Activated B cell treated with CpG ODN at 0.5 μM for 24 hours (primary cell): ENCODE results near the gene FLYWCH2. TPM values are rescaled to one million over a fixed set of nuclear protein-coding genes. Genes with fewer than 3 reads are reported as not detected.

Source experiments
- ATAC-seq: fragments of 200-7000 bp; cut with Tn5 transposase; one replicate; pipeline ENCODE4 v1.10.0; 2021; ENCODE audit warnings: low read depth, mild to moderate bottlenecking, moderate library complexity
- CTCF ChIA-PET: fragments of 350-600 bp; sonication (Branson Sonifier 250); formaldehyde crosslinking; loops from one replicate; lab custom pipeline; 2021; ENCODE audit warnings: antibody characterized with exemption; lab: Charles Lee
- POLR2A ChIA-PET: fragments of 350-600 bp; sonication (Branson Sonifier 250); formaldehyde crosslinking; loops from one replicate; lab custom pipeline; 2021; ENCODE audit warnings: antibody characterized with exemption; lab: Charles Lee
- DNase-seq: peaks from one replicate; pipeline ENCODE4 v3.0.0; 2022
- H3K27ac Mint-ChIP-seq: one replicate; pipeline ENCODE4 v1.8.0; 2020; ENCODE audit warnings: mixed read lengths
- H3K27me3 Mint-ChIP-seq: one replicate; pipeline ENCODE4 v1.8.0; 2021; ENCODE audit warnings: mixed read lengths
- H3K36me3 Mint-ChIP-seq: one replicate; pipeline ENCODE4 v1.8.0; 2021; ENCODE audit warnings: low read depth, mixed read lengths
- H3K4me1 Mint-ChIP-seq: one replicate; pipeline ENCODE4 v1.8.0; 2021; ENCODE audit warnings: mixed read lengths
- H3K4me3 Mint-ChIP-seq: one replicate; pipeline ENCODE4 v1.8.0; 2020; ENCODE audit warnings: mild to moderate bottlenecking, mixed read lengths
- H3K9me3 Mint-ChIP-seq: one replicate; pipeline ENCODE4 v1.8.0; 2020; ENCODE audit warnings: mixed read lengths
- intact Hi-C: fragments of 100-400 bp; cut with micrococcal nuclease; formaldehyde crosslinking; loops from one replicate; pipeline ENCODE4 v1.15.1; 2024
- total RNA-seq: library from RNA; stranded (reverse); gene quantifications from 2 replicates; pipeline ENCODE4 v1.2.3, GENCODE V29; 2022
- TF ChIP-seq, protein P1 (sequence below): fragments of 200-600 bp; IDR thresholded peaks from one replicate; pipeline ENCODE4 v1.8.0; 2022; ENCODE audit warnings: antibody characterized with exemption, mild to moderate bottlenecking

The FLYWCH2 gene
- total RNA-seq, 1 donor from 2014 or later = 19.4 TPM

DNA sequence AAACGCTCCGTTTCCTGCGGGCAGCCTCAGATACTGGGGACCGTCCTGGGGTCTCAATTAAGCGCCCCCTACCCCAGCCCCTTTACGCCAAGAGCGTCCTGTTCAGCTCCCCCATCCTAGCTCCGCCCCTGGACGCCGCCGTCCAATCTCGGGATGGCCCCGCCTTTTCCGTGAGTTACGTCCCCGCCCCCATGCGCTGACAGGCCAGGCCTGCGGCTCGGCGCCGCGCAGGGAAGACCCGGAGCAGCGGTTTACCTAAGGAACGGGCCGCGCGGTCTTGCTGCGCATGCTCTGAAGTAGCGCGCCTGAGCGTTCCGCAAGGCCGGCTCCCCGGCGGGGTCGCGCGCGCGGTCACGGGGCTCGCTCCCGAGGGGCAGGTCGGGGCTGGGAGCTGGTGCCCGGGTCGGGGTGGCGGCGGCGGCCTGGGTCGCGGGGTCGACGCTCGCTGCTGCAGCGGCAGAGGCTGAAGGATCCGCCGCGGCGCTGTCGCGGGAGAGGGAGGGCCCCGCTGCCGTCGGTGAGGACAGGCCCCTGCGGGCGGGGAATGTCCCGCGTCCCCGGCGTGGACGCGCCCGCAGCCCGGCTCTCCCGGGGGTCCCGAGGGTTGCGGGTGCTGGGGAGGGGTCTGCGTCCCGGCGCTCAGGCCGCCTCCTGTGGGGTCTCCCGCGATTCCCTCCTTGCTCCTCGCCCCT is 28.8 kb downstream of the FLYWCH2 start, which contains the start of gene FLYWCH1:
Gene FLYWCH1, plus strand, starts transcription at position 294 of the 692 bp plus-strand sequence. CDS start 17,755 bp downstream, outside the sequence.
- POLR2A ChIA-PET = interaction anchor here (0.6 to 3.3 kb wide), 13 partner anchors 10 to 374 kb away, joined by 3 to 30 read pairs (median 6); partner anchors contain the start of genes FLYWCH2, KCTD5, PDPK1 and SRRM2
- H3K27ac Mint-ChIP-seq = peak within 1 kb of the TSS; percentile 82

DNA sequence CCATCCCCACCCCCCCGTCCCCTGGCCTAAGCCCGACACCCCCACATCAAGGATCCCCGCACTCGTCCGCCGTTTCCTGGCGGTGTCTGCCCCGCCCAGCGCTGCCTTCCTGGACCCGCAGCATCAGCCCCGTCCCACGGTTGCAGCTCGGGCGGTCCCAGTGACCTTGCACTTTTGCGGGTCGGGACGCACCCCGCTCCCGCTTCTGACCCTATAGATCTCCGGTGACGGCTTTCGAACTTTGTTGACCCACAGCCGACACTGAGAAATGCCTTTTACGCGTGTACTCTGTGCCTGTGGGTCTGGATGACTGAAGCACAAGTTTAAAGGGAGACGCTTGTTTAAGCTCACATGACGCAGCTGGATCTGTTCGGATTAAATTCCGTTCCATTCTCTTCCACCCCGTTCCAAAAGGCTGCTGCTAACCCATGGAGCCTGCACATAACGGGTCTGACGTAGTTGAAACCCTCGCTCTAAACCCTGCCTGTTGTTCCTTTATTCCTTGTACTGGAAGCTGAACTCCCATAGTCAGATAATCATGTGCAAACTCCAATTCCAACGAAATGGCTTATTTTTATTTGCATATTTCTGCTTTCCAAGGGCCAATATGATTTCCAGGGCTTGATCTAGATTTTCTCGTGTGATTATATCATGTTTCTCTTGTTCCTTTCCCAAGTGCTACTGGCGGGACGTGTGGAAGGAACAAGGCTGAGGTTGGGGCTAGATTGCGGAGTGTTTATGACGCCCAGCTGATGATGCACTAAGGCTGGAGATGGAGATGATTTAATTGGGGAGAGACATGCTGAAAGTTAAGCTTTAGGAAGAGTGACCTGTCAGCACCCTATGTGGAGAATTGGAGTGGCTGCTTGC is 29.6 kb downstream of the FLYWCH2 start:
- POLR2A ChIA-PET = interaction anchor here (0.6 to 3.3 kb wide), 13 partner anchors 9 to 375 kb away, joined by 3 to 30 read pairs (median 4); partner anchors contain the start of genes FLYWCH2, KCTD5, PDPK1 and SRRM2
- Mint-ChIP-seq H3K4me3 (peak overlapping the region; percentile 93), H3K27ac (peak overlapping the region; percentile 82), H3K4me1 (peaks cover 21% of the 10 kb centered on the region), H3K27me3 (no peaks in the 10 kb centered on the region), H3K9me3 (no peaks in the 10 kb centered on the region), H3K36me3 (peaks cover 18% of the 10 kb centered on the region)
- CTCF ChIA-PET = interaction anchor here (0.9 to 3.9 kb wide), 4 partner anchors 15 to 44 kb away, joined by 4 to 15 read pairs (median 6); partner anchors contain the start of gene FLYWCH2
- TF ChIP-seq, protein P1, sequence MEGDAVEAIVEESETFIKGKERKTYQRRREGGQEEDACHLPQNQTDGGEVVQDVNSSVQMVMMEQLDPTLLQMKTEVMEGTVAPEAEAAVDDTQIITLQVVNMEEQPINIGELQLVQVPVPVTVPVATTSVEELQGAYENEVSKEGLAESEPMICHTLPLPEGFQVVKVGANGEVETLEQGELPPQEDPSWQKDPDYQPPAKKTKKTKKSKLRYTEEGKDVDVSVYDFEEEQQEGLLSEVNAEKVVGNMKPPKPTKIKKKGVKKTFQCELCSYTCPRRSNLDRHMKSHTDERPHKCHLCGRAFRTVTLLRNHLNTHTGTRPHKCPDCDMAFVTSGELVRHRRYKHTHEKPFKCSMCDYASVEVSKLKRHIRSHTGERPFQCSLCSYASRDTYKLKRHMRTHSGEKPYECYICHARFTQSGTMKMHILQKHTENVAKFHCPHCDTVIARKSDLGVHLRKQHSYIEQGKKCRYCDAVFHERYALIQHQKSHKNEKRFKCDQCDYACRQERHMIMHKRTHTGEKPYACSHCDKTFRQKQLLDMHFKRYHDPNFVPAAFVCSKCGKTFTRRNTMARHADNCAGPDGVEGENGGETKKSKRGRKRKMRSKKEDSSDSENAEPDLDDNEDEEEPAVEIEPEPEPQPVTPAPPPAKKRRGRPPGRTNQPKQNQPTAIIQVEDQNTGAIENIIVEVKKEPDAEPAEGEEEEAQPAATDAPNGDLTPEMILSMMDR = no peak
- intact Hi-C loops = loop anchor here (1.0 to 10.0 kb wide), 3 partner anchors 8 to 240 kb away; partner anchors contain the start of gene SRRM2
- peak; percentile 34 for DNase-seq
- peak; percentile 14 for ATAC-seq

More for the DNA sequence above, 28.8 kb downstream of the FLYWCH2 start, which contains the start of gene FLYWCH1:
- ATAC-seq = peak; percentile 97
- intact Hi-C loops = loop anchor here (1.0 to 10.0 kb wide), 4 partner anchors 7 to 239 kb away; partner anchors contain the start of gene SRRM2
- Mint-ChIP-seq H3K27me3 (no peaks in the 10 kb centered on the region), H3K36me3 (peaks cover 15% of the 10 kb centered on the region), H3K9me3 (no peaks in the 10 kb centered on the region), H3K4me3 (peak within 1 kb of the TSS; percentile 93), H3K4me1 (peaks cover 26% of the 10 kb centered on the region)
- CTCF ChIA-PET = interaction anchor here (1.0 to 3.9 kb wide), 6 partner anchors 7 to 43 kb away, joined by 3 to 15 read pairs (median 8); partner anchors contain the start of gene FLYWCH2
- peak; percentile 96 for DNase-seq
- TF ChIP-seq, protein P1 = no peak

DNA sequence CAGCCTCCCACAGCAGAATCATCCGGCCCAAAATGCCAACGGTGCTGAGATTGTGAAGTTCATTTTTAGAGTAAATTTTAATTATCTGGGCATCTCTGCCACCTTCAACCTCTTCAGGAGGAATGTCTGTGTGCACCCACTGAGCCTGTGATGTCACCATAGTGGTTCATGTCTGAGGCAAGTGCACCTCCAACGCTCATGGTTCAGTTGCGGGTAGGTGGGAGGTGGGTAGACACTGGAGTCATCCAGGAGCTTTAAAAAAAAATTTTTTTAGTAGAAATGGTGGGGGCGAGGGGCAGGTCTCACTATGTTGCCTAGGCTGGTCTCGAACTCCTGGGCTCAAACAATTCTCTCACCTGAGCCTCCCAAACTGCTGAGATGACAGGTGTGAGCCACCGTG is 30.6 kb downstream of the FLYWCH2 start:
- Mint-ChIP-seq H3K36me3 (peaks cover 20% of the 10 kb centered on the region), H3K4me3 (peak overlapping the region; percentile 93), H3K27me3 (no peaks in the 10 kb centered on the region), H3K4me1 (peaks cover 21% of the 10 kb centered on the region), H3K27ac (no peak overlapping the region), H3K9me3 (no peaks in the 10 kb centered on the region)
- DNase-seq = no peak
- ChIA-PET CTCF (interaction anchor here (0.9 to 3.9 kb wide), 2 partner anchors 38 to 45 kb away, joined by 4 to 15 read pairs; no protein-coding TSS in a partner anchor), POLR2A (interaction anchor here (1.3 to 3.3 kb wide), 2 partner anchors 45 to 107 kb away, joined by 3 to 30 read pairs; partner anchors contain the start of gene TNFRSF12A)
- TF ChIP-seq, protein P1 = no peak
- ATAC-seq = no peak
- intact Hi-C loops = loop anchor here (5.0 to 10.0 kb wide), 2 partner anchors 159 to 241 kb away; partner anchors contain the start of gene SRRM2

DNA sequence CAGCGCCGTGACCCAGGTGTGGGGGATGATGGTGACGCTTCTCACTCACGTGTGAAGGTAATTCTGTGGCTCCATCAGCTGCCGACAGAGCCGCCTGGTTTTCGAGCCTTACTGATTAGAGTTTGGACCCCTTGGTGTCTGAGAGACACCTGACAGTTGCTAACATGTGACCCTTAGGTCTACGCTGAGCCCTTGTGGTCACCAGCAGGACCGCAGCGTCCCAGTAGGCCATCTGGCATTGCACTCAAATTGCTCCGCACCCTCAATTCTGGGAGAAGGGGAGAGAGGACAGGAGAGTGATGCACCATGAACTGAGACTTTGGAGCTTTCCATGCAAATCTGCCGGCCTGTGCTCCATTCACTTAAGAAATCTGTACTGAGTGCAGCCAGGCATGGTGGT is 31.2 kb downstream of the FLYWCH2 start:
- TF ChIP-seq, protein P1 = no peak
- peak overlapping the region; percentile 46 for H3K4me3 Mint-ChIP-seq
- H3K4me1 Mint-ChIP-seq = peaks cover 21% of the 10 kb centered on the region
- CTCF ChIA-PET = no interaction called here
- H3K27me3 Mint-ChIP-seq = no peaks in the 10 kb centered on the region
- ATAC-seq (no peak), DNase-seq (no peak)
- POLR2A ChIA-PET = interaction anchor here (3.3 kb wide), 1 partner anchor 46 kb away, joined by 30 read pairs; no protein-coding TSS in a partner anchor
- no peak overlapping the region for H3K27ac Mint-ChIP-seq
- H3K36me3 Mint-ChIP-seq = peaks cover 23% of the 10 kb centered on the region
- intact Hi-C loops = loop anchor here (5.0 to 10.0 kb wide), 2 partner anchors 159 to 242 kb away; partner anchors contain the start of gene SRRM2
- no peaks in the 10 kb centered on the region for H3K9me3 Mint-ChIP-seq
